NCI-H82 treated with DMSO at 0.1 percent for 48 hours (cell line): ENCODE results near the gene RRM1.
"Not testable (repeated sequence)": the region's sequence is repeated elsewhere in the genome, so short reads cannot be mapped to it uniquely, and the experiment has no call there.

ENCODE experiments used
- DNase-seq: peaks from one replicate; lab custom pipeline; 2025; ENCODE audit not compliant: unreplicated experiment; lab: John Stamatoyannopoulos, UW

The RRM1 gene

GRCh38 chr11:4094348-4095291 lies at the start of gene RRM1:
Gene RRM1 (plus strand): TSS chr11:4094799. CDS start chr11:4095013, 214 bp downstream.
- peak; percentile 82 for DNase-seq

GRCh38 chr11:4044976-4045646 lies 49.5 kb upstream of the RRM1 start:
- no peak for DNase-seq

- DNase-seq, result no peak
Measured at GRCh38 chr11:4048340-4048739, 46.3 kb upstream of the RRM1 start.

GRCh38 chr11:4049006-4049405 lies 45.6 kb upstream of the RRM1 start:
- no peak for DNase-seq

GRCh38 chr11:4050138-4050537 lies 44.5 kb upstream of the RRM1 start:
- no peak for DNase-seq

GRCh38 chr11:4053200-4053599 lies 41.4 kb upstream of the RRM1 start:
- DNase-seq, result not testable (repeated sequence)

GRCh38 chr11:4054643-4055042 lies 40.0 kb upstream of the RRM1 start:
- no peak for DNase-seq

GRCh38 chr11:4059424-4059823 lies 35.2 kb upstream of the RRM1 start:
- no peak for DNase-seq

- no peak for DNase-seq
Measured at GRCh38 chr11:4060182-4060923, 34.2 kb upstream of the RRM1 start.

GRCh38 chr11:4061700-4062099 lies 32.9 kb upstream of the RRM1 start:
- DNase-seq, result no peak

GRCh38 chr11:4063348-4063747 lies 31.3 kb upstream of the RRM1 start:
- no peak for DNase-seq

GRCh38 chr11:4064278-4064955 lies 30.2 kb upstream of the RRM1 start:
- no peak for DNase-seq

GRCh38 chr11:4065086-4065485 lies 29.5 kb upstream of the RRM1 start:
- DNase-seq, result no peak

GRCh38 chr11:4065601-4066377 lies 28.8 kb upstream of the RRM1 start:
- DNase-seq, result no peak

GRCh38 chr11:4066910-4067309 lies 27.7 kb upstream of the RRM1 start:
- no peak for DNase-seq

- no peak for DNase-seq
Measured at GRCh38 chr11:4068962-4069361, 25.6 kb upstream of the RRM1 start.

GRCh38 chr11:4071325-4071724 lies 23.3 kb upstream of the RRM1 start:
- DNase-seq, result no peak

- DNase-seq, result peak; percentile 64
Measured at GRCh38 chr11:4071914-4072313, 22.7 kb upstream of the RRM1 start.

GRCh38 chr11:4072668-4073285 lies 21.8 kb upstream of the RRM1 start:
- DNase-seq, result peak; percentile 71

GRCh38 chr11:4074266-4074665 lies 20.3 kb upstream of the RRM1 start:
- no peak for DNase-seq
